AG09309 (cell line): Measurements from ENCODE around the gene GGT1.

Source experiments
- DNase-seq: peaks from one replicate; pipeline ENCODE4 v3.0.0-alpha.2; 2010; ENCODE audit warnings: low read depth
- H3K4me3 ChIP-seq: 2 replicates; pipeline ENCODE4 v1.5.1; 2011; ENCODE audit warnings: mild to moderate bottlenecking, low read depth, low read length, moderate library complexity; ENCODE audit not compliant: control insufficient read depth
- CTCF ChIP-seq: IDR thresholded peaks from 2 replicates; pipeline ENCODE4 v1.5.1; 2011; ENCODE audit warnings: mild to moderate bottlenecking, low read depth, low read length, inconsistent platforms; ENCODE audit not compliant: insufficient read depth, control insufficient read depth; ENCODE audit errors: missing control alignments

GGT1 gene

GRCh38 chr22:24584871-24585411, 18.1 kb upstream of the GGT1 start:
- DNase-seq, result no peak
- no peak overlapping the region for H3K4me3 ChIP-seq
- no peak for TF ChIP-seq CTCF

GRCh38 chr22:24585461-24585860, 17.5 kb upstream of the GGT1 start:
- no peak for DNase-seq
- TF ChIP-seq CTCF, result no peak
- no peak overlapping the region for H3K4me3 ChIP-seq

GRCh38 chr22:24585927-24586546, 17.0 kb upstream of the GGT1 start:
- H3K4me3 ChIP-seq, result no peak overlapping the region
- DNase-seq, result no peak
- TF ChIP-seq CTCF, result no peak

GRCh38 chr22:24587251-24587650, 15.7 kb upstream of the GGT1 start:
- no peak for TF ChIP-seq CTCF
- H3K4me3 ChIP-seq, result no peak overlapping the region
- no peak for DNase-seq

GRCh38 chr22:24587948-24588347, 15.0 kb upstream of the GGT1 start:
- TF ChIP-seq CTCF, result no peak
- H3K4me3 ChIP-seq, result no peak overlapping the region
- no peak for DNase-seq

GRCh38 chr22:24588381-24588756, 14.6 kb upstream of the GGT1 start:
- no peak for TF ChIP-seq CTCF
- H3K4me3 ChIP-seq, result no peak overlapping the region
- no peak for DNase-seq

GRCh38 chr22:24588757-24589481, 14.1 kb upstream of the GGT1 start:
- no peak for TF ChIP-seq CTCF
- no peak overlapping the region for H3K4me3 ChIP-seq
- DNase-seq, result no peak
